ENCODE results near the gene SPRING1.

The SPRING1 gene

GRCh38 chr12:116708826-116709756, 28.8 kb downstream of the SPRING1 start:
- H3K4me3 ChIP-seq (ENCODE audit: low read depth, low read length) = peak overlapping the region; percentile 24; the same call in 1 of the 2 replicates
- TF ChIP-seq CTCF (IDR thresholded peaks at IDR 0.05; ENCODE audit: control insufficient read depth, extremely low read depth, insufficient read depth) = peak; percentile 94
- DNase-seq (ENCODE audit: low read depth) = peak; percentile 46

DNA sequence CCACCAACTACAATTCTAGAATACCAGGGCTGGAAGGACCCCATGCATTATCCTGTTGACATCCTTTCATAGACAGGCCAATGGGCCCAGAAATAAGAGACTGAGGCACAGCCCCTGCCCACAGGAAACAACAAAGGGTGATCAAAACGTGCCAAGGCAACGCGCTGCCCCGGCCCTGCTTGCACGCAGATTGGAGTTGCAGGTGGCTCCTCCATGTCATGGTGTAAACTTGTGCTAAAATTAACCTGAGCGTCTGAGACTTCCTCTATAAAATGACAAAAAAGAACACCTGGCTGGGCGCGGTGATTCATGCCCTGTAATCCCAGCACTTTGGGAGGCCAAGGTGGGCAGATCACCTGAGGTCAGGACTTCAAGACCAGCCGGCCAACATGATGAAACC, 30.1 kb downstream of the SPRING1 start:
- no peak for TF ChIP-seq CTCF (IDR thresholded peaks at IDR 0.05; ENCODE audit: control insufficient read depth, extremely low read depth, insufficient read depth)
- DNase-seq (ENCODE audit: low read depth) = no peak
- no peak overlapping the region for H3K4me3 ChIP-seq (ENCODE audit: low read depth, low read length)

DNA sequence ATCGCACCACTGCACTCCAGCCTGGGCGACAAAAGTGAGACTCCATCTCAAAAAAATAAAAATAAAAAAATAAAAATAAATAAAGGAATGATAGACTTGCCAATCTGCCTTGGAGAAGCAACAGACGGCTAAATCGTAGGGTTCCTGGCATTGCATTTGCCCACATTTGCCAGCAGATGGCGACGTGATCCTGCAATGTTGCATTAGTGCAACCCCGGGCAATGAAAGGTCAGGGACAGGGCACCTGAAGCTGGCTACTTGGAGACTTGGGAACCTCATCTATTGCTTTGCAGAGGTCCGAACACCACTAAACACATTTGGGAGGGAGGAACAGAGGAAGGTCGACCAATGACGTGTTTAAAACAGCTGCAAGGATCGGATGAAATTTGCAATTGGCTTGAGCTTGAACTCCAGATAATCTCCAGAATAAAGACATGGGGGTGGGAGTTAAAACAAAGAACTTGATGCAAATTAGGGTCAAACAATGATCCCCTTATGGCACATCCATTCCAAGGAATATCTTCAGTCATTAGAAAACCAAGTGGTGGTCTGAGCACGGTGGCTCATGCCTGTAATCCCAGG, 34.6 kb downstream of the SPRING1 start:
- peak; percentile 98 for TF ChIP-seq CTCF (IDR thresholded peaks at IDR 0.05; ENCODE audit: control insufficient read depth, extremely low read depth, insufficient read depth)
- H3K4me3 ChIP-seq (ENCODE audit: low read depth, low read length) = no peak overlapping the region
- peak; percentile 41 for DNase-seq (ENCODE audit: low read depth)

DNA sequence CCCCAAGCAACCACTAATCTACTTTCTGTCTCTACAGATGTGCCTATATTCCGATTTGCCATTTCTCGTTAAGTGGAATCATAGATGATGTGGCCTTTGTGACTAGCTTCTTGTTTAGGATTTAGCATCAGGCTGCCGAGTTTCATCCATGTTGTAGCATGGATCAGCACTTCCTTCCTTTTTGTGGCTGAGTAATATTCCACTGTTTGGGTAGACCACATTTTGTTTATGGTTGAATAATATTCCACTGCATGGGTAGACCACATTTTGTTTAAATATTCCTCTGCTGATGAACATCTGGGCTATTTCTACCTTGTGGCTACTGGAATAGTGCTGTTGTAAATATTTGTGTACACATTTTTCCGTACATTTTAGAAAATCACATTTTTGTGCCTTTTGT, 36.4 kb downstream of the SPRING1 start:
- TF ChIP-seq CTCF (IDR thresholded peaks at IDR 0.05; ENCODE audit: control insufficient read depth, extremely low read depth, insufficient read depth) = no peak
- DNase-seq (ENCODE audit: low read depth) = no peak

DNA sequence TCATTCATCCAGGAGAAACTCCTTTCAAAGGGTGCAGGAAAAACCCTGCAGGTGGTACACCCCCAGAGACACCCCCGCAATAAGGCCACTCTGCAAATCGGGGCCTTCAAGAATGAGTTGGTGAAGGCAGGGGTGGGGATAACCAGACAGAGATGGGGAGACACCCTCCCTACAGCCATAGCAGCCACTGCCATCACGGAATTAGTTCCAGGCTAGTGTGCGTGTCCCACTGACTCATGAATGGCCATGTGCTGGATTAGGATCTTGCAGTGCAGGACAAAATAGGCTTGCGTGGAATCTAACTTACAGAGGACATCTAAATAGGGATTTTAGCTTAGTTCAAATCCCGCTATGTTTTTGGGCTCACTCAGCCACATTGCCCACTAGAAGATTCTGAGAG, 37.8 kb downstream of the SPRING1 start:
- no peak overlapping the region for H3K4me3 ChIP-seq (ENCODE audit: low read depth, low read length)
- no peak for DNase-seq (ENCODE audit: low read depth)
- no peak for TF ChIP-seq CTCF (IDR thresholded peaks at IDR 0.05; ENCODE audit: control insufficient read depth, extremely low read depth, insufficient read depth)

More for the DNA sequence above, 36.4 kb downstream of the SPRING1 start:
- H3K4me3 ChIP-seq (ENCODE audit: low read depth, low read length) = no peak overlapping the region

- no peak for TF ChIP-seq CTCF (IDR thresholded peaks at IDR 0.05; ENCODE audit: control insufficient read depth, extremely low read depth, insufficient read depth)
- no peak for DNase-seq (ENCODE audit: low read depth)
- no peak overlapping the region for H3K4me3 ChIP-seq (ENCODE audit: low read depth, low read length)
These were observed 39.3 kb downstream of the SPRING1 start for GRCh38 chr12:116698554-116699075.
